ENCODE measurements around the gene ZC3HAV1.
A peak's percentile ranks its signal among the peaks of the same experiment; 100 is the strongest.
"Not testable (repeated sequence)": the region's sequence is repeated elsewhere in the genome, so short reads cannot be mapped to it uniquely, and the experiment has no call there.

Gene ZC3HAV1

DNA sequence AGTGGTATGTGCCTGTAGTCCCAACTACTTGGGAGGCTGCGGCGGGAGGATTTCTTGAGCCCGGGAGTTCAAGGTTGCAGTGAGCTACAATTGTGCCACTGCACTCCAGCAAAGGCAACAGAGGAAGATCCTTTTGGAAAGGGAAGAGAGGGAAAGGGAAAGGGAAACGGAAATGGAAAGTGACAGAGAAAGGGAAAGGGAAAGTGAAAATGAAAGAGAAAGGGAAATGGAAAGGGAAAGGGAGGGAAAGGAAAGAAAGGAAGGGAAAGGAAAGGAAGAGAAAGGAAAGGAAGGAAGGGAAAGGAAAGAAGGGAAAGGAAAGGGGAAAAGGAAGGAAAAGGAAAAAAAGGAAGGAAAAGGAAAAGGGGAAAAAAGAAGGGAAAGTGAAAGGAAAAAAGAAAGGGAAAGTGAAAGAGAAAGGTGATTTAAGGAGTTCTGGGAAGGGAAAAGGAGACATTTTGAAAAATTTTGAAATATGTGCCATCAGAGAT lies 2.3 kb upstream of the ZC3HAV1 start:
- Histone ChIP-seq H3K9ac (ENCODE audit: low read length) (no peak overlapping the region), H3K36me3 (ENCODE audit: control insufficient read depth, insufficient read depth, low read length, severe bottlenecking) (no peaks in the 10 kb centered on the region), H3K9me3 (ENCODE audit: control insufficient read depth, low read length) (no peaks in the 10 kb centered on the region), H3K27me3 (replicated peaks; ENCODE audit: control insufficient read depth, insufficient read depth, low read length) (no peaks in the 10 kb centered on the region), H3K4me1 (ENCODE audit: control insufficient read depth, insufficient read depth, low read length) (peaks cover 8% of the 10 kb centered on the region), H3K4me3 (ENCODE audit: low read length) (no peak overlapping the region)
- no peak for DNase-seq (ENCODE audit: low read depth)

DNA sequence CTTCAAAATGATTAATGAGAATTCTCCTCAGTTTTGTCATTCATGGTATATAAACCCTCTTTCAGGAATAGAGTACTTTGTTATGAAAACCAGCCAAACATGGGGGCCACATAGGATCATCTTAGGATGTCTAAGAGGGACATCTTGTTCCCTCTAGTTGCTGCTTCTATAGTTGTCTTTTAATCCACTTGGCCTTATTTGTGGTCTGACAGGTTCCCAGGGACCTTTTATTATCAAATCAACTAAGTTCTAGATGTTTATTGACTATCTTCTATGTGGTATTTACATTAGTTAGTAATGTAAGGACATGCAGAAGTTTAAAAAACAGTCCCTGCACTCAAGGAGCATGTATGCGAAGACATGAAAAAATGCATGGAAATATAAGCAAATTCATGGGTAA lies 1.6 kb upstream of the ZC3HAV1 start:
- Histone ChIP-seq H3K36me3 (ENCODE audit: control insufficient read depth, insufficient read depth, low read length, severe bottlenecking) (no peaks in the 10 kb centered on the region), H3K9ac (ENCODE audit: low read length) (no peak overlapping the region), H3K27me3 (replicated peaks; ENCODE audit: control insufficient read depth, insufficient read depth, low read length) (no peaks in the 10 kb centered on the region), H3K4me1 (ENCODE audit: control insufficient read depth, insufficient read depth, low read length) (peaks cover 8% of the 10 kb centered on the region), H3K4me3 (ENCODE audit: low read length) (no peak overlapping the region), H3K9me3 (ENCODE audit: control insufficient read depth, low read length) (no peaks in the 10 kb centered on the region)
- DNase-seq (ENCODE audit: low read depth): no peak

DNA sequence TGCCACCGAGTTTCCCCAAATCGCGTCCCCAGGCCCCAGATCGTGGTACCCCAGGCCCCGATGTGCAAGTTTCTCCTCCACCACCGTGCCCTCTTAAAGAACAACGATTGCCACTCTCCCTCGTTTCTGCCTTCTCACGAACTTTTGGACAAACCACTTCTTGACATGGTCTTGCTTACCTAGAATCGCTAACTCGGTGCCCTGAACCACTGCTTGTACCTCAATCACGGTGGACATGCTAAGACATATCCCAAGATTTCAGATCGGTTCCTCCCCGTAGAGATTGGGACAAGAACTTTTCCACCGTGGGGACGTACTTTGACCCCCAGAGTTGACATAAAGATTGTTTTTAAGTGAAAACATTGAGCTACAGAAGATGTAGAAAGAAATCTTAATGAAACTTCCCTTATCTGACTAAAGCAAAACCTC lies 477 bp upstream of the ZC3HAV1 start:
- DNase-seq (ENCODE audit: low read depth): no peak
- Histone ChIP-seq H3K27me3 (replicated peaks; ENCODE audit: control insufficient read depth, insufficient read depth, low read length) (no peaks in the 10 kb centered on the region), H3K4me3 (ENCODE audit: low read length) (peak overlapping the region; percentile 97), H3K36me3 (ENCODE audit: control insufficient read depth, insufficient read depth, low read length, severe bottlenecking) (no peaks in the 10 kb centered on the region), H3K4me1 (ENCODE audit: control insufficient read depth, insufficient read depth, low read length) (peaks cover 8% of the 10 kb centered on the region), H3K9ac (ENCODE audit: low read length) (peak overlapping the region; percentile 87), H3K9me3 (ENCODE audit: control insufficient read depth, low read length) (no peaks in the 10 kb centered on the region)

DNA sequence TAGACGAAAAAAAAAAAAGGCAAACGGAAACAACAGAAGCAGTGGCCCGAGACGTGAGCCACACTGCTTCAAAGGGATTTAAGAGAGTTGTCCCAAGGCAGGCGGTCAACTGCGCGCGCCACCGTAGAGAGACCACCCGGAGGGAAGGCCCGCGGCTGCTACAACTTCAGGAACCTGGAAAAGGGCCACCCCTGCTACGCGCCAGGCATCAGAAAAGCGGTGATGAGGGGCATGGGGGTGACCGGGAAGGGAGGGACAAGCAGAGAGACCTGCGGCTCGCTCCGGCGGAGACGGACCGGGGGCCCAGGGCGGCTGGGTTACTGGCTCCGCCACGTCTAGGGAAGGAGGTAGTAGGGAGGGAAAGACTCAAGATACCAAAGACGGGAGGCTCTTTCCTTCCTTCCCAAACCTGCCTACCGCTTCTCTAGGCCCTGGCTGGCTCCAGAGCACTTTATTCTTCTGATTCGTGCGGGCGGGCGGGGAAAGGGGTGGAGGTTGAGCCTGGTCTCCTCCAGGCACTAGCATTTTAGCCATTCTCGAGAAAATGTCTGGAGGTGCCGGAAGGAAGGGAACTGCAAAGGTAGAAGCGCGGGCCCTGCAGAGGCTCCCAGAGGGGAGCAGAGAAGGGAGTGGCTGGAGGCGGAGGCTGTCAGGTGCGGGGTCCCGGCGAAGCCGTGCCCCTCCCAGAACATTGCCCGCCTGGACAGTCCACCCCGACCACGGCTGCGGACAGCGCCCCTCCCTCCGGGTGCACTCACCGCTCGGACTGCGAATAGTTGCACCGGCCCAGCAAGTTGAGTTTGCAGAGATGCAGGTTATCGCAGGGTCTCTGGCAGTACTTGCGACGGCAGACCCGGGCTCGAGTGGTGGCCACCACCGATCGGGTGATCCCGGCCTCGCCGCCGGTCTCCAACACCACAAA lies 993 bp downstream of the ZC3HAV1 start:
- Histone ChIP-seq H3K36me3 (ENCODE audit: control insufficient read depth, insufficient read depth, low read length, severe bottlenecking) (no peaks in the 10 kb centered on the region), H3K9ac (ENCODE audit: low read length) (peak overlapping the region; percentile 87), H3K4me1 (ENCODE audit: control insufficient read depth, insufficient read depth, low read length) (peaks cover 8% of the 10 kb centered on the region), H3K9me3 (ENCODE audit: control insufficient read depth, low read length) (no peaks in the 10 kb centered on the region), H3K27me3 (replicated peaks; ENCODE audit: control insufficient read depth, insufficient read depth, low read length) (no peaks in the 10 kb centered on the region), H3K4me3 (ENCODE audit: low read length) (peak overlapping the region; percentile 97)
- DNase-seq (ENCODE audit: low read depth): peak; percentile 53

DNA sequence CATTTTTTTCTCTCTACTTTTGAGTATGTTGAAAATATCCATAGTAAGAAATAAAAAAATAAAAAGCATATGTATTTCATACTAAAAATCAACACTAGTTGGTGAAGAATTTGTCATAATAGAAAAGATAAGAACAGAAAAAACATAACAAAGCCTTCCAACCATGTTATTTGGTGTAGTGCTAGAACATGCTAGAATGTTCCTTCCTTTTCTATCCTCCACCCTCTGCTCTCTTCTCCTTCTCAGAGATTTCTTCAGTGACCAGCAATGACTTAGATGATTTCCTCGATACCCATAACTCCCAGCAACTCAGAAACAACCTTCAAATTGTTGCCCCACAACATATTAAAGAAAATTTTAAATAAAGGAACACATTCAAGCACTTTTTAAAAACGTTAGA lies 2.6 kb downstream of the ZC3HAV1 start:
- Histone ChIP-seq H3K9me3 (ENCODE audit: control insufficient read depth, low read length) (no peaks in the 10 kb centered on the region), H3K9ac (ENCODE audit: low read length) (no peak overlapping the region), H3K27me3 (replicated peaks; ENCODE audit: control insufficient read depth, insufficient read depth, low read length) (no peaks in the 10 kb centered on the region), H3K36me3 (ENCODE audit: control insufficient read depth, insufficient read depth, low read length, severe bottlenecking) (no peaks in the 10 kb centered on the region), H3K4me1 (ENCODE audit: control insufficient read depth, insufficient read depth, low read length) (peaks cover 8% of the 10 kb centered on the region), H3K4me3 (ENCODE audit: low read length) (peak overlapping the region; percentile 97)
- no peak for DNase-seq (ENCODE audit: low read depth)

DNA sequence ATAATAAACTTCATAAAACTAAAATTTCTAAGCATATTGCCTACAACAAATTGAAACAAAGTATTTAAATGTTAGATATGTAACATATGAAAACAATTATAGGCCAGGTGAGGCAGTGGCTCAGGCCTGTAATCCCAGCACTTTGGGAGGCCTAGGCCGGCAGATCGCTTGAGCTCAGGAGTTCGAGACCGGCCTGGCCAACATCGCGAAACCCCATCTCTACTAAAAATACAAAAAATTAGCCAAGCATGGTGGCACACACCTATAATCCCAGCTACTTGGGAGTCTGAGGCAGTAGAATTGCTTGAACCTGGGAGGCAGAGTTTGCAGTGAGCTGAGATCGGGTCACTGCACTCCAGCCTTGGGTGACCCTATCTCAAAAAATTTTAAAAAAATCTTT lies 3.3 kb downstream of the ZC3HAV1 start:
- DNase-seq (ENCODE audit: low read depth); H3K4me3 ChIP-seq (ENCODE audit: low read length); H3K9ac ChIP-seq (ENCODE audit: low read length); H3K36me3 ChIP-seq (ENCODE audit: control insufficient read depth, insufficient read depth, low read length, severe bottlenecking); H3K4me1 ChIP-seq (ENCODE audit: control insufficient read depth, insufficient read depth, low read length); H3K27me3 ChIP-seq (replicated peaks; ENCODE audit: control insufficient read depth, insufficient read depth, low read length); H3K9me3 ChIP-seq (ENCODE audit: control insufficient read depth, low read length): not testable (repeated sequence)

DNA sequence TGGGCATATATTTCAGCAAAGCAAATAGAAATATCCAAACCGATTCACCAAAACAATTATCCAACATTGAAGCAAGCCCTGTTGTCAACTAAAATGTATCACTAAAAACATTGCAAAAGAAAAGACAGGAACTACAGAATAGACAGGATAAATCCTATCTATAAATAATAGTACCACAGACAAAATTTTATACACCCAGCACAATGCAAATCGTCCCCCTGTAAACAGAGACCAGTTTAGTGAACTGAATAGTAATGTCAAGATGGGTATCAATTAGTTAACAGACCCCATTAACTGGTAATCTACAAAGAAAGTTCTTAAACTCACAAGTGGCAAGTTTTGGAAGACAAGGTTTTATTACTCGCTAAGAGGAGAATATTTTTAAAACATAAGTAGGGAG lies 4.0 kb downstream of the ZC3HAV1 start:
- peak overlapping the region; percentile 22 for H3K4me3 ChIP-seq (ENCODE audit: low read length)
- H3K9ac ChIP-seq (ENCODE audit: low read length): no peak overlapping the region
- H3K9me3 ChIP-seq (ENCODE audit: control insufficient read depth, low read length): no peaks in the 10 kb centered on the region
- no peaks in the 10 kb centered on the region for H3K36me3 ChIP-seq (ENCODE audit: control insufficient read depth, insufficient read depth, low read length, severe bottlenecking)
- peaks cover 8% of the 10 kb centered on the region for H3K4me1 ChIP-seq (ENCODE audit: control insufficient read depth, insufficient read depth, low read length)
- no peaks in the 10 kb centered on the region for H3K27me3 ChIP-seq (replicated peaks; ENCODE audit: control insufficient read depth, insufficient read depth, low read length)
- no peak for DNase-seq (ENCODE audit: low read depth)

DNA sequence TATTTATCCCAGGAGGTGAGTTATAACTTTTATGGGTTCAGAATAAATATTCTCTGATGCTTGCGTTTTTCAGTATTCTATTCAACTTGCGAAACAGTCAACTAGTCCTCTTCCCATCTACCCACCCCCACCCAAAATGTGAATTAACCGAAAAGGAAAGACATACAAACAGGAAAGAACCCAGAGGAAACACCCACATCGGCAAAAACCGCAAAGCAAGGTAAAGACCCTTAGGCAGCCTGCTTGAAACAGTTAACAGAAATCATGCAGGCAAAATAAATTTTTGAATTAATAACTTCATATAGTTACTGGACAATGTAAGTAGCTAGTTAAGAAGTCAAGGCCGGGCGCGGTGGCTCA lies 5.4 kb downstream of the ZC3HAV1 start:
- no peak for DNase-seq (ENCODE audit: low read depth)
- Histone ChIP-seq H3K9me3 (ENCODE audit: control insufficient read depth, low read length) (no peaks in the 10 kb centered on the region), H3K4me1 (ENCODE audit: control insufficient read depth, insufficient read depth, low read length) (peaks cover 13% of the 10 kb centered on the region), H3K27me3 (replicated peaks; ENCODE audit: control insufficient read depth, insufficient read depth, low read length) (no peaks in the 10 kb centered on the region), H3K9ac (ENCODE audit: low read length) (no peak overlapping the region), H3K4me3 (ENCODE audit: low read length) (no peak overlapping the region), H3K36me3 (ENCODE audit: control insufficient read depth, insufficient read depth, low read length, severe bottlenecking) (no peaks in the 10 kb centered on the region)

DNA sequence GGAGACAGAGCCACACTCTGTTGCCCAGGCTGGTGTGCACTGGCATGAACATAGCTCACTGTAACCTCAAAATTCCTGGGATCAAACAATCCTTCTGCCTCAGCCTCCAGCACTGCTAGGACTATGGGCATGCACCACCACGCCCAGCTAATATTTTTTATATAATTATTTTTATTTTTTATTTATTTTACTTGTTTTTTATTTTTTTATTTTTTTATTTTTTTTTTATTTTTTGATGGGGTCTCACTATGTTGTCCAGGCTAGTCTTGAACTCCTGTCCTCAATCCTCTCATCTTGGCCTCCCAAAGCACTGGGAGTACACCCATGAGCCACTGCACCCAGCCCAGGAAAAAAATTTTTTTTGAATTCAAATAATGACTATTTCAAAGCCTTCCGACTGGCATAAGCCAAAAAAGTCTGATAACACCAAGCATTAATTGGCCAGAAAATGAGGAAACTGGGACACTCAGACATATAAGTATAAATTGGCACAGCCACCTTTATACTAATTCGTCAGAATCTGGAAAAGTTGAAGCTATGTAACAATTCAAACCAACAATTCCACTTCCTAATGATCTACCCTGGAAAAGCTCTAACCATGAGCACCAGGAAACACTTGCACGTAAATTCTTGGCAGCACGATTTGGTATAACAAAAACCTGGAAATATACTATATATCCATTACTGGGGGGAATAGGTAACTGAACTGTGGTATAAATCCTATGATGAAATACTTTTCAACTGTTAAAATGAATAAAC lies 6.3 kb downstream of the ZC3HAV1 start:
- Histone ChIP-seq H3K9me3 (ENCODE audit: control insufficient read depth, low read length) (no peaks in the 10 kb centered on the region), H3K4me3 (ENCODE audit: low read length) (no peak overlapping the region), H3K4me1 (ENCODE audit: control insufficient read depth, insufficient read depth, low read length) (peaks cover 21% of the 10 kb centered on the region), H3K36me3 (ENCODE audit: control insufficient read depth, insufficient read depth, low read length, severe bottlenecking) (no peaks in the 10 kb centered on the region), H3K9ac (ENCODE audit: low read length) (no peak overlapping the region), H3K27me3 (replicated peaks; ENCODE audit: control insufficient read depth, insufficient read depth, low read length) (no peaks in the 10 kb centered on the region)
- DNase-seq (ENCODE audit: low read depth): no peak

DNA sequence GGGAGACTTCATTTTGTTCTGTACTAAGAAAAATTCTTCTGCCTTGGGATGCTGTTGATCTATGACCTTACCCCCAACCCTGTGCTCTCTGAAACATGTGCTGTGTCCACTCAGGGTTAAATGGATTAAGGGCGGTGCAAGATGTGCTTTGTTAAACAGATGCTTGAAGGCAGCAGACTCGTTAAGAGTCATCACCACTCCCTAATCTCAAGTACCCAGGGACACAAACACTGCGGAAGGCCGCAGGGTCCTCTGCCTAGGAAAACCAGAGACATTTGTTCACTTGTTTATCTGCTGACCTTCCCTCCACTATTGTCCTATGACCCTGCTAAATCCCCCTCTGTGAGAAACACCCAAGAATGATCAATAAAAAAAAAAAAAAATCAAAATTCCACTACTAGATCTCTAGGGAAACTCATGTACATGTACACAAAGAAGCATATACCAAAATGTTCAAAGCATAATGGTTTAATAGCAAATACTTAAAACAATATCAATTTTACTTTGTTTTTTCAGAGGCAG lies 7.8 kb downstream of the ZC3HAV1 start:
- H3K36me3 ChIP-seq (ENCODE audit: control insufficient read depth, insufficient read depth, low read length, severe bottlenecking): not testable (repeated sequence)

More for the DNA sequence above, 7.8 kb downstream of the ZC3HAV1 start:
- H3K9me3 ChIP-seq (ENCODE audit: control insufficient read depth, low read length); DNase-seq (ENCODE audit: low read depth); H3K4me3 ChIP-seq (ENCODE audit: low read length); H3K9ac ChIP-seq (ENCODE audit: low read length); H3K27me3 ChIP-seq (replicated peaks; ENCODE audit: control insufficient read depth, insufficient read depth, low read length): not testable (repeated sequence)
- peaks cover 14% of the 10 kb centered on the region for H3K4me1 ChIP-seq (ENCODE audit: control insufficient read depth, insufficient read depth, low read length)
